Neural progenitor cell (in vitro differentiated cells): ENCODE data around the gene ZNF420. TPM values are rescaled to one million over a fixed set of nuclear protein-coding genes. Genes with fewer than 3 reads are reported as not detected.

Experiments used
- DNase-seq: peaks from one replicate; pipeline ENCODE4 v3.0.0-alpha.2; 2016; ENCODE audit warnings: low spot score
- H2AFZ ChIP-seq: fragments of 200-600 bp; sonication (generic); replicated peaks from 2 replicates; pipeline ENCODE4 v1.6.1; 2016; ENCODE audit warnings: antibody characterized with exemption
- H3F3A ChIP-seq: fragments of 200-600 bp; sonication (generic); 2 replicates; pipeline ENCODE4 v1.6.1; 2016; ENCODE audit warnings: antibody characterized with exemption, low read depth
- H3K27ac ChIP-seq: fragments of 200-600 bp; sonication (generic); 2 replicates; pipeline ENCODE4 v1.5.1; 2016; ENCODE audit warnings: mild to moderate bottlenecking
- H3K27me3 ChIP-seq: fragments of 200-600 bp; sonication (generic); 2 replicates; pipeline ENCODE4 v1.6.1; 2016; ENCODE audit warnings: mild to moderate bottlenecking, moderate library complexity
- H3K36me3 ChIP-seq: fragments of 200-600 bp; sonication (generic); 2 replicates; pipeline ENCODE4 v1.5.1; 2016
- H3K4me1 ChIP-seq: fragments of 200-600 bp; sonication (generic); 2 replicates; pipeline ENCODE4 v1.6.1; 2016; ENCODE audit warnings: mixed run types
- H3K4me2 ChIP-seq: fragments of 200-600 bp; sonication (generic); 2 replicates; pipeline ENCODE4 v1.6.1; 2016
- H3K4me3 ChIP-seq: fragments of 200-600 bp; sonication (generic); 2 replicates; pipeline ENCODE4 v1.5.1; 2016
- H3K79me2 ChIP-seq: fragments of 200-600 bp; sonication (generic); 2 replicates; pipeline ENCODE4 v1.6.1; 2016; ENCODE audit warnings: low read depth
- H3K9ac ChIP-seq: fragments of 200-600 bp; sonication (generic); 2 replicates; pipeline ENCODE4 v1.6.1; 2016
- H3K9me3 ChIP-seq: fragments of 200-600 bp; sonication (generic); 2 replicates; pipeline ENCODE4 v1.5.1; 2016; ENCODE audit warnings: low read depth
- H4K20me1 ChIP-seq: fragments of 200-600 bp; sonication (generic); 2 replicates; pipeline ENCODE4 v1.6.1; 2016; ENCODE audit warnings: low read depth
- H3K27ac Mint-ChIP-seq: 3 replicates; pipeline ENCODE4 v1.8.0; 2021; ENCODE audit warnings: mixed read lengths
- H3K27me3 Mint-ChIP-seq: 2 replicates; pipeline ENCODE4 v1.8.0; 2022; ENCODE audit warnings: low read depth, mild to moderate bottlenecking, inconsistent platforms, moderate library complexity, mixed read lengths; ENCODE audit not compliant: insufficient read depth
- H3K36me3 Mint-ChIP-seq: 3 replicates; pipeline ENCODE4 v1.8.0; 2021; ENCODE audit warnings: mixed read lengths
- H3K4me1 Mint-ChIP-seq: 3 replicates; pipeline ENCODE4 v1.8.0; 2021; ENCODE audit warnings: mixed read lengths
- H3K4me3 Mint-ChIP-seq: 3 replicates; pipeline ENCODE4 v1.8.0; 2021; ENCODE audit warnings: mild to moderate bottlenecking, moderate library complexity, mixed read lengths
- H3K9me3 Mint-ChIP-seq: 3 replicates; pipeline ENCODE4 v1.8.0; 2020; ENCODE audit warnings: mixed read lengths
- EZH2 ChIP-seq: fragments of 200-600 bp; sonication (generic); IDR thresholded peaks from 2 replicates; pipeline ENCODE4 v1.6.1; 2017; ENCODE audit warnings: antibody characterized with exemption, mild to moderate bottlenecking, moderate library complexity
- EZH2phosphoT487 ChIP-seq: fragments of 200-600 bp; sonication (generic); IDR thresholded peaks from 2 replicates; pipeline ENCODE4 v1.6.1; 2017; ENCODE audit warnings: antibody characterized with exemption
- total RNA-seq: library from RNA; depleted of rRNA; stranded (reverse); fragments of >200 nt; gene quantifications from 2 replicates; pipeline ENCODE4 v1.2.3, GENCODE V29; 2015; ENCODE audit warnings: low replicate concordance
- TF ChIP-seq, protein P1 (sequence below): fragments of 200-600 bp; sonication (generic); IDR thresholded peaks from 2 replicates; pipeline ENCODE4 v1.5.1; 2017; ENCODE audit warnings: antibody characterized with exemption, mild to moderate bottlenecking

ZNF420 gene
- total RNA-seq, result 19.8 and 21.0 TPM in 2 replicates

DNA sequence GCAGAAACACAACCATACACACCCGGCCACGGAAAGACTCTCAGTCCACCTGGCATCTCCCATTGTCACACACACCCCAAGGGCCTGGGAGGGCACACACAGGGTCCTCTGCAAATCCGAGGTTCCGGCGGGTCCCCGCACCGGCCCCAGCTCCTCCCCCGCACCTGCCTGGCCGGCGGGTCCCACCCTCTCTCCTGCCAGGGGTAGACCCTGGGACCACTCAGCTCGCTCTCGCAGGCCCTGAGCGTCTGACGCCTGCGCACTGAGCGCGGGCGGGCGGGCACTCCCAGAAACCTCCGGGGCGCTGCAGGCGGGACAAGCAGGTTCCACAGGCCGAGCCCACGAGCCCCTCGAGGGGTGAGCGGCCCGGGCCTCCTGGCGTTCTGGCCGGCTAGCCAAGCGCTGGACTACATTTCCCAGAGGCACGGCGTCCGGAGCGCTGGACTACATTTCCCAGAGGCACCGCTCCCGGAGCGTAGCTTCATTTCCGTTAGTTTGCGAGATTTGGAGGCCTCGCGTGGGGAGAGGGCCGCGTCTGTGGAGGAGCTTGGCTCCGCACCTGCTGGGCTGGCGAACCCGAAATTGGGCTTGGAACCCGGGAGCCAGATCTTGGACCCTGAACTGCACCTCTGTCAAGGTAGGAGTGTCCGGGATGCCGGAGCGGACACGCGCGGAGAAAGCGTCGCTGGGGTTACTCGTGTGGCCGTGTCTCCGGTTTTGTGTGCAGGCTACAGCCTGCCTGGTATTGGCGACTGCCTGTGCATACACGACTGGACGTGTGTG is at the start of gene ZNF420:
TSS of gene ZNF420 (plus strand) at position 500 of the 783 bp plus-strand sequence. CDS start 10,686 bp downstream, outside the sequence.
- Histone ChIP-seq H2AFZ (peak within 1 kb of the TSS; percentile 93), H3K27ac (no peak within 1 kb of the TSS), H3K4me2 (peak within 1 kb of the TSS; percentile 78), H3K4me1 (no peaks in the 10 kb centered on the region), H3K9me3 (peaks cover 11% of the 10 kb centered on the region), H3K4me3 (peak within 1 kb of the TSS; percentile 83), H3K27me3 (no peaks in the 10 kb centered on the region), H3K36me3 (no peaks in the 10 kb centered on the region), H3F3A (no peaks in the 10 kb centered on the region), H3K9ac (peak within 1 kb of the TSS; percentile 72), H3K79me2 (peaks cover 45% of the 10 kb centered on the region), H4K20me1 (no peaks in the 10 kb centered on the region)
- H3K9me3 Mint-ChIP-seq, result peaks cover 68% of the 10 kb centered on the region
- H3K4me3 Mint-ChIP-seq, result peak within 1 kb of the TSS; percentile 97
- DNase-seq, result peak; percentile 98
- H3K27me3 Mint-ChIP-seq, result peaks cover 7% of the 10 kb centered on the region
- peaks cover 23% of the 10 kb centered on the region for H3K36me3 Mint-ChIP-seq
- TF ChIP-seq EZH2phosphoT487, result no peak
- no peak for TF ChIP-seq EZH2
- TF ChIP-seq, protein P1, sequence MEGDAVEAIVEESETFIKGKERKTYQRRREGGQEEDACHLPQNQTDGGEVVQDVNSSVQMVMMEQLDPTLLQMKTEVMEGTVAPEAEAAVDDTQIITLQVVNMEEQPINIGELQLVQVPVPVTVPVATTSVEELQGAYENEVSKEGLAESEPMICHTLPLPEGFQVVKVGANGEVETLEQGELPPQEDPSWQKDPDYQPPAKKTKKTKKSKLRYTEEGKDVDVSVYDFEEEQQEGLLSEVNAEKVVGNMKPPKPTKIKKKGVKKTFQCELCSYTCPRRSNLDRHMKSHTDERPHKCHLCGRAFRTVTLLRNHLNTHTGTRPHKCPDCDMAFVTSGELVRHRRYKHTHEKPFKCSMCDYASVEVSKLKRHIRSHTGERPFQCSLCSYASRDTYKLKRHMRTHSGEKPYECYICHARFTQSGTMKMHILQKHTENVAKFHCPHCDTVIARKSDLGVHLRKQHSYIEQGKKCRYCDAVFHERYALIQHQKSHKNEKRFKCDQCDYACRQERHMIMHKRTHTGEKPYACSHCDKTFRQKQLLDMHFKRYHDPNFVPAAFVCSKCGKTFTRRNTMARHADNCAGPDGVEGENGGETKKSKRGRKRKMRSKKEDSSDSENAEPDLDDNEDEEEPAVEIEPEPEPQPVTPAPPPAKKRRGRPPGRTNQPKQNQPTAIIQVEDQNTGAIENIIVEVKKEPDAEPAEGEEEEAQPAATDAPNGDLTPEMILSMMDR, result no peak
- H3K4me1 Mint-ChIP-seq, result peaks cover 13% of the 10 kb centered on the region
- peak within 1 kb of the TSS; percentile 97 for H3K27ac Mint-ChIP-seq

DNA sequence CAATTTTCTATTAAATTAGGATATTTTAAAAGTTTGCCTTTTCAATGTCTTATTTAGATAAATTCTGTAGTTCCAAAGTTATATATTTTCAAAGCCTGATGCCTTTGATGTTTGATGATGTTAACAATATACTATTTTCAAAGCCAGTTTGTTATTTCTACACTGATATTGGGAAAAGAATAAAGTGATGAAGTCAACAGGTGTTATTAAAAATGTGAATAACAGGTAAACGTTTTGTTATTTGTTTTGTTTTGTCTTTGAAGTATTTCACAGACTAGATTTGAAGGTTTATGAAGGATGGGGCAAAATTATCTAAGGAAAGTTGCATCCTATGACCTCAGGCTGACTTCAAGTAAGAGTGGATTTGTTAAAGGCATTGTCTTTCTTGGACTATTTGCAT is 33.1 kb upstream of the ZNF420 start:
- TF ChIP-seq EZH2, result no peak
- Histone ChIP-seq H3K79me2 (no peaks in the 10 kb centered on the region), H3K27ac (no peak overlapping the region), H3K4me3 (no peak overlapping the region), H3K36me3 (no peaks in the 10 kb centered on the region), H3K9ac (no peak overlapping the region), H3F3A (no peaks in the 10 kb centered on the region), H4K20me1 (no peaks in the 10 kb centered on the region), H3K27me3 (no peaks in the 10 kb centered on the region), H2AFZ (no peak overlapping the region), H3K4me2 (no peak overlapping the region), H3K9me3 (peaks cover 14% of the 10 kb centered on the region), H3K4me1 (no peaks in the 10 kb centered on the region)
- no peak for DNase-seq
- H3K9me3 Mint-ChIP-seq, result peaks cover 33% of the 10 kb centered on the region
- H3K36me3 Mint-ChIP-seq, result no peaks in the 10 kb centered on the region
- no peaks in the 10 kb centered on the region for H3K4me1 Mint-ChIP-seq
- no peaks in the 10 kb centered on the region for H3K27me3 Mint-ChIP-seq
- no peak overlapping the region for H3K27ac Mint-ChIP-seq
- no peak overlapping the region for H3K4me3 Mint-ChIP-seq

DNA sequence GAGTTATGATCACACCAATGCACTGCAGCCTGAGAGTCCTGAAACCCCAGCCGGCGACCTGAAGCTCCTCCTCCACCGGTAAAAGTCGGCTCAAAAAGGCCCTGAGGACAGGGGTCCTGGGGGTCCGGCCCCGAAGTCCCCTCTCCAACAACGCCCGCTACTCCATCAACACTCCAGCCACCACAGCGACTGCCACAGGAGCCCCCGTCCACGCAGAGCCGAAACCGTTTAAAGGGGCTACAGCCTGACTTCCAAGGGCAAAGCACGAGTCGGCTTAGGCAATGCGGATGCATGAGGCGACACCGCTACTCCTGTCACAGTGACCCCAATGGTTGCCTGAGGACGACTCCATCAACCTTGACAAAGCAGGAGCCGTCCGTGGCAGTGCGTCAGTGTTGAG is 22.9 kb upstream of the ZNF420 start:
- Histone ChIP-seq H3K4me1 (no peaks in the 10 kb centered on the region), H3K9ac (no peak overlapping the region), H3K4me3 (no peak overlapping the region), H3K79me2 (no peaks in the 10 kb centered on the region), H4K20me1 (no peaks in the 10 kb centered on the region), H3K9me3 (peaks cover 5% of the 10 kb centered on the region), H3F3A (no peaks in the 10 kb centered on the region), H2AFZ (no peak overlapping the region), H3K27ac (no peak overlapping the region), H3K36me3 (no peaks in the 10 kb centered on the region), H3K27me3 (no peaks in the 10 kb centered on the region), H3K4me2 (no peak overlapping the region)
- H3K36me3 Mint-ChIP-seq, result peaks cover 7% of the 10 kb centered on the region
- H3K9me3 Mint-ChIP-seq, result peaks cover 67% of the 10 kb centered on the region
- peaks cover 5% of the 10 kb centered on the region for H3K27me3 Mint-ChIP-seq
- no peaks in the 10 kb centered on the region for H3K4me1 Mint-ChIP-seq
- no peak overlapping the region for H3K27ac Mint-ChIP-seq
- TF ChIP-seq, protein P1, result no peak
- TF ChIP-seq EZH2 (no peak), EZH2phosphoT487 (no peak)
- no peak for DNase-seq
- H3K4me3 Mint-ChIP-seq, result no peak overlapping the region

DNA sequence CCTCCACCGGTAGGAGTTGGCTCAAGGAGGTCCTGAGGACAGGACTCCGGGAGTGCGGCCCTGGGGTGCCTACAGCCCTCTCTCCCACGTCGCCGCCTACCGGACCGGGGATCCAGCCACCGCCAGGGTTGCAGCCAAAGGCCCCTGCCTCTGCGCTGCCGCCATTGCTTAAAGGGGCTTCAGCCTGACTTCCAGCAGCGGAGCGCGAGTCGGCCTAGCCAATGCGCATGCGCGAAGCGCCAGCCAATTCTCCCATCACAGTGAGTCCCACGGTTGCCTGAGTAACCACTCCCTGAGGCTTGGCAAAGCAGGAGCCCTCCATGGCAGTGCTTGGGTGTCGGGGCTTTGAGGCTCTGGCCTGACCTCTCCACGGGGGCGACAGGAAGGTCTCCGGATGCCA is 21.5 kb upstream of the ZNF420 start:
- no peaks in the 10 kb centered on the region for H3K79me2 ChIP-seq
- H3K27ac ChIP-seq, result no peak overlapping the region
- H2AFZ ChIP-seq, result no peak overlapping the region
- H3K36me3 ChIP-seq, result no peaks in the 10 kb centered on the region
- H3K27me3 ChIP-seq, result no peaks in the 10 kb centered on the region
- no peak for TF ChIP-seq EZH2phosphoT487
- TF ChIP-seq, protein P1, result no peak
- TF ChIP-seq EZH2, result no peak
- no peak overlapping the region for H3K9ac ChIP-seq
- no peaks in the 10 kb centered on the region for H3K4me1 ChIP-seq
- no peak overlapping the region for H3K4me2 ChIP-seq
- Mint-ChIP-seq H3K27ac (no peak overlapping the region), H3K9me3 (peaks cover 69% of the 10 kb centered on the region), H3K4me1 (no peaks in the 10 kb centered on the region), H3K27me3 (peaks cover 5% of the 10 kb centered on the region), H3K4me3 (no peak overlapping the region), H3K36me3 (peaks cover 8% of the 10 kb centered on the region)
- no peaks in the 10 kb centered on the region for H3F3A ChIP-seq
- H3K9me3 ChIP-seq, result peaks cover 12% of the 10 kb centered on the region
- DNase-seq, result no peak
- H4K20me1 ChIP-seq, result no peaks in the 10 kb centered on the region
- H3K4me3 ChIP-seq, result no peak overlapping the region
